Measurements from ENCODE around the gene BUB1B. TPM values are rescaled to one million over a fixed set of nuclear protein-coding genes. Genes with fewer than 3 reads are reported as not detected.

BUB1B gene
- polyA plus RNA-seq, 1 donor from 2014 or later: 50.0 TPM

DNA sequence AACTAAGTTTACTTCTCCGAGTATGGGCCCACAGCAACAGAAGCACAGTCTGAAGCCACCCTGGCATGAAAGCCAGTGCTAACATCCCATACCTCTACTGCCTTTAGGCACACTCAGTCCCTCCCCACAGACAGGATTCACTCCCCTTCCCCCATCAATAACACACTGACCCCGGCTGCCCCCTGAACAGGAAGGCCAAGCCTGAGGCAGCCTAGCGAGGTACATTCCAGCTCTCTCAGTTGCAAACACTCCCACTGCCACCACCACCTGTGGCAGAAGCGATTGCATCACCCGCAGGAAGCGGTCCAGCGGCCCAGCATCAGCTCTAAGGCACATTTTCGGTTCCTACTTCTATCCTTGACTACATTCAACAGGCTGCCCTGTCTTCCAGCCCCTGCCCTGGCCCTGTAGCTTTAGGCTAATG is 45.2 kb upstream of the BUB1B start:
- Histone ChIP-seq H3K4me2 (ENCODE audit: low read length) (no peak overlapping the region), H3K4me3 (ENCODE audit: low read length) (no peak overlapping the region), H3K9ac (ENCODE audit: low read length) (no peak overlapping the region), H3K9me3 (ENCODE audit: low read length) (no peaks in the 10 kb centered on the region), H4K20me1 (ENCODE audit: insufficient read depth) (no peaks in the 10 kb centered on the region), H3K79me2 (replicated peaks; ENCODE audit: insufficient read depth, low read length) (no peaks in the 10 kb centered on the region), H3K27me3 (ENCODE audit: insufficient read depth, low read depth, low read length) (no peaks in the 10 kb centered on the region), H3F3A (ENCODE audit: insufficient read depth, low read length, poor library complexity, severe bottlenecking) (no peaks in the 10 kb centered on the region), H3K36me3 (ENCODE audit: insufficient read depth, low read length) (no peaks in the 10 kb centered on the region), H2AFZ (ENCODE audit: low read depth, low read length) (no peak overlapping the region), H3K9me2 (ENCODE audit: insufficient read depth, low read length) (no peaks in the 10 kb centered on the region), H3K27ac (ENCODE audit: low read length) (no peak overlapping the region)
- TF ChIP-seq MXI1 (conservative IDR thresholded peaks at IDR 0.05; ENCODE audit: poor library complexity, severe bottlenecking) (no peak), EZH2 (IDR thresholded peaks at IDR 0.05; ENCODE audit: borderline replicate concordance, insufficient read depth, low read length, poor library complexity, severe bottlenecking) (no peak), RAD21 (conservative IDR thresholded peaks at IDR 0.05) (no peak), SMC3 (conservative IDR thresholded peaks at IDR 0.05; ENCODE audit: poor library complexity) (no peak), POLR2AphosphoS5 (IDR thresholded peaks at IDR 0.05) (no peak), TAF1 (IDR thresholded peaks at IDR 0.05; ENCODE audit: low read depth) (no peak), EP300 (conservative IDR thresholded peaks at IDR 0.05; ENCODE audit: poor library complexity, severe bottlenecking) (no peak)
- TF ChIP-seq, protein P1, sequence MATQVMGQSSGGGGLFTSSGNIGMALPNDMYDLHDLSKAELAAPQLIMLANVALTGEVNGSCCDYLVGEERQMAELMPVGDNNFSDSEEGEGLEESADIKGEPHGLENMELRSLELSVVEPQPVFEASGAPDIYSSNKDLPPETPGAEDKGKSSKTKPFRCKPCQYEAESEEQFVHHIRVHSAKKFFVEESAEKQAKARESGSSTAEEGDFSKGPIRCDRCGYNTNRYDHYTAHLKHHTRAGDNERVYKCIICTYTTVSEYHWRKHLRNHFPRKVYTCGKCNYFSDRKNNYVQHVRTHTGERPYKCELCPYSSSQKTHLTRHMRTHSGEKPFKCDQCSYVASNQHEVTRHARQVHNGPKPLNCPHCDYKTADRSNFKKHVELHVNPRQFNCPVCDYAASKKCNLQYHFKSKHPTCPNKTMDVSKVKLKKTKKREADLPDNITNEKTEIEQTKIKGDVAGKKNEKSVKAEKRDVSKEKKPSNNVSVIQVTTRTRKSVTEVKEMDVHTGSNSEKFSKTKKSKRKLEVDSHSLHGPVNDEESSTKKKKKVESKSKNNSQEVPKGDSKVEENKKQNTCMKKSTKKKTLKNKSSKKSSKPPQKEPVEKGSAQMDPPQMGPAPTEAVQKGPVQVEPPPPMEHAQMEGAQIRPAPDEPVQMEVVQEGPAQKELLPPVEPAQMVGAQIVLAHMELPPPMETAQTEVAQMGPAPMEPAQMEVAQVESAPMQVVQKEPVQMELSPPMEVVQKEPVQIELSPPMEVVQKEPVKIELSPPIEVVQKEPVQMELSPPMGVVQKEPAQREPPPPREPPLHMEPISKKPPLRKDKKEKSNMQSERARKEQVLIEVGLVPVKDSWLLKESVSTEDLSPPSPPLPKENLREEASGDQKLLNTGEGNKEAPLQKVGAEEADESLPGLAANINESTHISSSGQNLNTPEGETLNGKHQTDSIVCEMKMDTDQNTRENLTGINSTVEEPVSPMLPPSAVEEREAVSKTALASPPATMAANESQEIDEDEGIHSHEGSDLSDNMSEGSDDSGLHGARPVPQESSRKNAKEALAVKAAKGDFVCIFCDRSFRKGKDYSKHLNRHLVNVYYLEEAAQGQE (IDR thresholded peaks at IDR 0.05; ENCODE audit: borderline replicate concordance): no peak
- TF ChIP-seq, protein P2, sequence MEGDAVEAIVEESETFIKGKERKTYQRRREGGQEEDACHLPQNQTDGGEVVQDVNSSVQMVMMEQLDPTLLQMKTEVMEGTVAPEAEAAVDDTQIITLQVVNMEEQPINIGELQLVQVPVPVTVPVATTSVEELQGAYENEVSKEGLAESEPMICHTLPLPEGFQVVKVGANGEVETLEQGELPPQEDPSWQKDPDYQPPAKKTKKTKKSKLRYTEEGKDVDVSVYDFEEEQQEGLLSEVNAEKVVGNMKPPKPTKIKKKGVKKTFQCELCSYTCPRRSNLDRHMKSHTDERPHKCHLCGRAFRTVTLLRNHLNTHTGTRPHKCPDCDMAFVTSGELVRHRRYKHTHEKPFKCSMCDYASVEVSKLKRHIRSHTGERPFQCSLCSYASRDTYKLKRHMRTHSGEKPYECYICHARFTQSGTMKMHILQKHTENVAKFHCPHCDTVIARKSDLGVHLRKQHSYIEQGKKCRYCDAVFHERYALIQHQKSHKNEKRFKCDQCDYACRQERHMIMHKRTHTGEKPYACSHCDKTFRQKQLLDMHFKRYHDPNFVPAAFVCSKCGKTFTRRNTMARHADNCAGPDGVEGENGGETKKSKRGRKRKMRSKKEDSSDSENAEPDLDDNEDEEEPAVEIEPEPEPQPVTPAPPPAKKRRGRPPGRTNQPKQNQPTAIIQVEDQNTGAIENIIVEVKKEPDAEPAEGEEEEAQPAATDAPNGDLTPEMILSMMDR (IDR thresholded peaks at IDR 0.05; ENCODE audit: poor library complexity, severe bottlenecking): no peak

DNA sequence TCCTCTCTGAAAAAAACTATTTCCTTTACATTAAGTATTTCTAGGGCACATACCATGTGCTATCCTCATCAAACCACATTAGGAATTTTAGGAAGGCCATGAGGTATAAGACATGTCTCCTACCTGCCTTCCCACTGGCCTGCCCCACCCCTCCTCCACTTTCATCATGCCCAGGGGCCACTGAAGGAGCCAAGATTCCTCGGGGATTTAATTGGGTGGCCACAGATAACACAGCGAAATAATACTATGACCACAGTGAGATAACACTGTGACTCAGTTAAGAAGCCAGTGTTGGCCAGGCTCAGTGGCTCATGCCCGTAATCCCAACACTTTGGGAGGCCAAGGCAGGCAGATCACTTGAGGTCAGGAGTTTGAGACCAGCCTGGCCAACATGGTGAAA is 42.4 kb upstream of the BUB1B start:
- no peak overlapping the region for H3K4me3 ChIP-seq (ENCODE audit: low read length)
- no peak overlapping the region for H3K4me2 ChIP-seq (ENCODE audit: low read length)
- H3K9me2 ChIP-seq (ENCODE audit: insufficient read depth, low read length): no peaks in the 10 kb centered on the region
- H3K9ac ChIP-seq (ENCODE audit: low read length): no peak overlapping the region
- H3K36me3 ChIP-seq (ENCODE audit: insufficient read depth, low read length): no peaks in the 10 kb centered on the region
- no peak overlapping the region for H3K27ac ChIP-seq (ENCODE audit: low read length)
- TF ChIP-seq POLR2AphosphoS5 (IDR thresholded peaks at IDR 0.05) (no peak), EP300 (conservative IDR thresholded peaks at IDR 0.05; ENCODE audit: poor library complexity, severe bottlenecking) (no peak), MXI1 (conservative IDR thresholded peaks at IDR 0.05; ENCODE audit: poor library complexity, severe bottlenecking) (no peak), RAD21 (conservative IDR thresholded peaks at IDR 0.05) (no peak), SMC3 (conservative IDR thresholded peaks at IDR 0.05; ENCODE audit: poor library complexity) (no peak), EZH2 (IDR thresholded peaks at IDR 0.05; ENCODE audit: borderline replicate concordance, insufficient read depth, low read length, poor library complexity, severe bottlenecking) (no peak), TAF1 (IDR thresholded peaks at IDR 0.05; ENCODE audit: low read depth) (no peak)
- TF ChIP-seq, protein P2 (IDR thresholded peaks at IDR 0.05; ENCODE audit: poor library complexity, severe bottlenecking): no peak
- TF ChIP-seq, protein P1 (IDR thresholded peaks at IDR 0.05; ENCODE audit: borderline replicate concordance): no peak
- no peaks in the 10 kb centered on the region for H3F3A ChIP-seq (ENCODE audit: insufficient read depth, low read length, poor library complexity, severe bottlenecking)
- no peaks in the 10 kb centered on the region for H3K79me2 ChIP-seq (replicated peaks; ENCODE audit: insufficient read depth, low read length)
- no peaks in the 10 kb centered on the region for H4K20me1 ChIP-seq (ENCODE audit: insufficient read depth)
- H3K27me3 ChIP-seq (ENCODE audit: insufficient read depth, low read depth, low read length): no peaks in the 10 kb centered on the region
- H2AFZ ChIP-seq (ENCODE audit: low read depth, low read length): no peak overlapping the region
- H3K9me3 ChIP-seq (ENCODE audit: low read length): no peaks in the 10 kb centered on the region
